H9 (cell line): ENCODE results near the gene ATP8B2. TPM values are rescaled to one million over a fixed set of nuclear protein-coding genes. Genes with fewer than 3 reads are reported as not detected.

Experiments
- DNase-seq: peaks from one replicate; pipeline ENCODE4 v3.0.0-alpha.2; 2017
- H2AFZ ChIP-seq: one replicate; pipeline ENCODE4 v1.6.1; 2013; ENCODE audit warnings: mild to moderate bottlenecking, low read length, control low read depth, moderate library complexity
- H2AK5ac ChIP-seq: 2 replicates; pipeline ENCODE4 v1.6.1; 2013; ENCODE audit warnings: low read length, control low read depth, mixed read lengths; ENCODE audit not compliant: insufficient read length
- H2BK120ac ChIP-seq: one replicate; pipeline ENCODE4 v1.6.1; 2013; ENCODE audit warnings: low read depth, mild to moderate bottlenecking, low read length, control low read depth, inconsistent platforms; ENCODE audit not compliant: poor library complexity, severe bottlenecking
- H2BK12ac ChIP-seq: 2 replicates; pipeline ENCODE4 v1.6.1; 2013; ENCODE audit warnings: low read length, control low read depth, mixed read lengths, low read depth; ENCODE audit not compliant: insufficient read length
- H2BK15ac ChIP-seq: 2 replicates; pipeline ENCODE4 v1.6.1; 2013; ENCODE audit warnings: low read depth, low read length, control low read depth
- H2BK20ac ChIP-seq: one replicate; pipeline ENCODE4 v1.6.1; 2013; ENCODE audit warnings: low read depth, mild to moderate bottlenecking, low read length, control low read depth, inconsistent platforms; ENCODE audit not compliant: poor library complexity, severe bottlenecking
- H2BK5ac ChIP-seq: 2 replicates; pipeline ENCODE4 v1.6.1; 2013; ENCODE audit warnings: low read length, control low read depth, mixed read lengths; ENCODE audit not compliant: insufficient read length
- H3K14ac ChIP-seq: 2 replicates; pipeline ENCODE4 v1.6.1; 2013; ENCODE audit warnings: low read length, control low read depth; ENCODE audit not compliant: insufficient read depth
- H3K18ac ChIP-seq: 2 replicates; pipeline ENCODE4 v1.6.1; 2013; ENCODE audit warnings: low read depth, mild to moderate bottlenecking, mixed read lengths, low read length, control low read depth; ENCODE audit not compliant: insufficient read length
- H3K23ac ChIP-seq: 2 replicates; pipeline ENCODE4 v1.6.1; 2013; ENCODE audit warnings: low read length, control low read depth, mixed read lengths, low read depth; ENCODE audit not compliant: insufficient read length
- H3K23me2 ChIP-seq: 2 replicates; pipeline ENCODE4 v1.6.1; 2013; ENCODE audit warnings: low read depth, mild to moderate bottlenecking, mixed read lengths, low read length, control low read depth; ENCODE audit not compliant: insufficient read length, poor library complexity, severe bottlenecking
- H3K27ac ChIP-seq: 2 replicates; pipeline ENCODE4 v1.5.1; 2013; ENCODE audit warnings: low read length, control low read depth, mixed read lengths, low read depth; ENCODE audit not compliant: insufficient read length
- H3K27me3 ChIP-seq: 2 replicates; pipeline ENCODE4 v1.6.1; 2013; ENCODE audit warnings: low read length, control low read depth, inconsistent platforms; ENCODE audit not compliant: insufficient read depth
- H3K4ac ChIP-seq: 2 replicates; pipeline ENCODE4 v1.6.1; 2013; ENCODE audit warnings: low read depth, mild to moderate bottlenecking, control low read depth, inconsistent platforms, low read length, moderate library complexity
- H3K4me1 ChIP-seq: 2 replicates; pipeline ENCODE4 v1.6.1; 2013; ENCODE audit warnings: low read length, control low read depth, inconsistent platforms; ENCODE audit not compliant: insufficient read depth
- H3K4me2 ChIP-seq: 2 replicates; pipeline ENCODE4 v1.6.1; 2013; ENCODE audit warnings: low read length, control low read depth, mixed read lengths; ENCODE audit not compliant: insufficient read length, insufficient read depth
- H3K56ac ChIP-seq: 2 replicates; pipeline ENCODE4 v1.6.1; 2013; ENCODE audit warnings: low read depth, mild to moderate bottlenecking, mixed read lengths, low read length, control low read depth; ENCODE audit not compliant: insufficient read length
- H3K79me1 ChIP-seq: 2 replicates; pipeline ENCODE4 v1.6.1; 2013; ENCODE audit warnings: low read depth, mild to moderate bottlenecking, moderate library complexity, low read length, control low read depth, inconsistent platforms; ENCODE audit not compliant: insufficient read depth, poor library complexity, severe bottlenecking
- H3K79me2 ChIP-seq: 2 replicates; pipeline ENCODE4 v1.6.1; 2013; ENCODE audit warnings: low read length, control low read depth, inconsistent platforms; ENCODE audit not compliant: insufficient read depth
- H3K9ac ChIP-seq: 2 replicates; pipeline ENCODE4 v1.6.1; 2013; ENCODE audit warnings: low read length, control low read depth, mixed read lengths; ENCODE audit not compliant: insufficient read length; ENCODE audit errors: extremely low read depth
- H3K9me3 ChIP-seq: one replicate; pipeline ENCODE4 v1.6.1; 2013; ENCODE audit warnings: low read depth, low read length, inconsistent platforms; ENCODE audit not compliant: control insufficient read depth
- H3T11ph ChIP-seq: one replicate; pipeline ENCODE4 v1.6.1; 2013; ENCODE audit warnings: mild to moderate bottlenecking, low read length, control low read depth, inconsistent platforms
- H4K20me1 ChIP-seq: one replicate; pipeline ENCODE4 v1.6.1; 2013; ENCODE audit not compliant: control insufficient read depth, insufficient read length, insufficient read depth
- H4K5ac ChIP-seq: 2 replicates; pipeline ENCODE4 v1.6.1; 2013; ENCODE audit warnings: low read depth, mild to moderate bottlenecking, mixed read lengths, low read length, control low read depth; ENCODE audit not compliant: insufficient read length
- H4K8ac ChIP-seq: replicated peaks from 2 replicates; pipeline ENCODE4 v1.6.1; 2013; ENCODE audit warnings: low read length, control low read depth, mixed read lengths, low read depth; ENCODE audit not compliant: insufficient read length
- H4K91ac ChIP-seq: 2 replicates; pipeline ENCODE4 v1.6.1; 2013; ENCODE audit warnings: low read depth, mild to moderate bottlenecking, moderate library complexity, mixed read lengths, low read length, control low read depth; ENCODE audit not compliant: insufficient read length
- H3K27ac Mint-ChIP-seq, 3 experiments: 2 replicates in 2 of 3; 3 replicates in 1 of 3; pipeline ENCODE4 v1.8.0; 2020 to 2021; ENCODE audit warnings: mixed read lengths in 3 of 3, mild to moderate bottlenecking in 1 of 3, moderate library complexity in 1 of 3
- H3K27me3 Mint-ChIP-seq: 2 replicates; pipeline ENCODE4 v1.8.0; 2021; ENCODE audit warnings: low read depth, mild to moderate bottlenecking, moderate library complexity, mixed read lengths
- H3K36me3 Mint-ChIP-seq, 3 experiments: 2 replicates in 2 of 3; 3 replicates in 1 of 3; pipeline ENCODE4 v1.8.0; 2020 to 2021; ENCODE audit warnings: low read depth in 3 of 3, mixed read lengths in 3 of 3; ENCODE audit not compliant: insufficient read depth in 1 of 3
- H3K4me1 Mint-ChIP-seq, 2 experiments: 2 replicates each; pipeline ENCODE4 v1.8.0; 2020; ENCODE audit warnings: mixed read lengths in 2 of 2
- H3K4me3 Mint-ChIP-seq, 2 experiments: 2 replicates in 1 of 2; 3 replicates in 1 of 2; pipeline ENCODE4 v1.8.0; 2020 to 2021; ENCODE audit warnings: mild to moderate bottlenecking in 2 of 2, mixed read lengths in 2 of 2, moderate library complexity in 1 of 2
- H3K9me3 Mint-ChIP-seq, 2 experiments: 2 replicates in 1 of 2; 3 replicates in 1 of 2; pipeline ENCODE4 v1.8.0; 2020; ENCODE audit warnings: mild to moderate bottlenecking in 2 of 2, mixed read lengths in 2 of 2, moderate library complexity in 1 of 2
- CTCF ChIP-seq: fragments of 200-600 bp; sonication (generic); conservative IDR thresholded peaks from 3 replicates; pipeline ENCODE4 v1.8.0; 2021; ENCODE audit warnings: antibody characterized with exemption, mild to moderate bottlenecking
- WGBS: extraction: QIAGEN DNeasy Blood & Tissue Kit; methylation state at CpG from one replicate; pipeline ENCODE4 v1.1.7; 2013; ENCODE audit warnings: missing lambda C conversion rate, low lambda C conversion rate, mixed read lengths; ENCODE audit not compliant: insufficient read length; ENCODE audit errors: extremely low coverage; 5-methylcytosine and 5-hydroxymethylcytosine counted together
- total RNA-seq: library from RNA; stranded (reverse); gene quantifications from 2 replicates; pipeline ENCODE4 v1.2.1, GENCODE V29; 2021

ATP8B2 gene
- total RNA-seq, 1 experiment from 2014 or later = 37.6 TPM

GRCh38 chr1:154346276-154346917, 21.1 kb downstream of the ATP8B2 start:
- no peak overlapping the region for H2BK20ac ChIP-seq
- Mint-ChIP-seq H3K27me3 (no peaks in the 10 kb centered on the region; the same call in 1 of the 2 replicates), H3K36me3 (peaks cover 48 to 77% (median 74%) of the 10 kb centered on the region in 3 experiments), H3K4me3 (no peak overlapping the region), H3K9me3 (no peaks in the 10 kb centered on the region), H3K4me1 (peaks cover 9 to 14% of the 10 kb centered on the region in 2 experiments), H3K27ac (no peak overlapping the region)
- no peaks in the 10 kb centered on the region for H3K4me1 ChIP-seq
- no peaks in the 10 kb centered on the region for H3K79me1 ChIP-seq
- no peaks in the 10 kb centered on the region for H3K23me2 ChIP-seq
- no peak overlapping the region for H3K4ac ChIP-seq
- no peak overlapping the region for H3K56ac ChIP-seq
- no peaks in the 10 kb centered on the region for H3K9me3 ChIP-seq
- no peak overlapping the region for H3T11ph ChIP-seq
- H3K4me2 ChIP-seq = no peak overlapping the region
- H2BK5ac ChIP-seq = no peak overlapping the region
- no peak overlapping the region for H4K8ac ChIP-seq
- no peak overlapping the region for H2AK5ac ChIP-seq
- H4K5ac ChIP-seq = no peak overlapping the region
- H4K91ac ChIP-seq = no peak overlapping the region
- H2AFZ ChIP-seq = no peak overlapping the region
- TF ChIP-seq CTCF = no peak
- no peak overlapping the region for H2BK12ac ChIP-seq
- H2BK15ac ChIP-seq = no peak overlapping the region
- H3K23ac ChIP-seq = no peak overlapping the region
- WGBS = no CpG with 5 or more reads among the region's 15 CpGs
- H3K18ac ChIP-seq = no peak overlapping the region
- no peak for DNase-seq
- H3K27ac ChIP-seq = no peak overlapping the region
- no peaks in the 10 kb centered on the region for H3K27me3 ChIP-seq
- no peaks in the 10 kb centered on the region for H3K79me2 ChIP-seq
- H3K14ac ChIP-seq = no peak overlapping the region
- no peak overlapping the region for H2BK120ac ChIP-seq
- H4K20me1 ChIP-seq = no peaks in the 10 kb centered on the region
- H3K9ac ChIP-seq = no peak overlapping the region
